Measurements from ENCODE around the gene NUDC.
"Not testable (repeated sequence)": the region's sequence is repeated elsewhere in the genome, so short reads cannot be mapped to it uniquely, and the experiment has no call there.

Gene NUDC

DNA sequence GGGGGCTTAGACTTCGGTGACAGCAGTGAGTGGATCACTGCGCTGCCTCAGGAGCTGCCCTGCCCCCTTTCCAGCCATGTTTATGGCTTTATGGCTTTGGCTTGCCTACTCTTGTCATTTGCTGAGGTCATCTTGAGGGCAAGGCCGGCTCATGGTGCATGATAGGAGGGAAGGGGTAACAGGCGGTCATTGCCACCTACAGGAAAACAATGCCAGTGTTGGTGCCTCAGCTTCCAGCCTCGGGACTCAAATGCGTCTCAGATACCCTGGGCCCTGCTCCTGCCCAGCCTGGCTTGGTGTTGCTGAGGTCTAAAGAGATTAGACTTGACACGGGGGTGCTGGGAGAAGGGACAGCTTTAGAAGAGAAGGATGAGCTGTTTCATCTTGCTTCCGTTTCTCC, 24.2 kb downstream of the NUDC start:
- ChIA-PET POLR2A (no interaction called here), CTCF (no interaction called here)
- DNase-seq (ENCODE audit: extremely low spot score) = no peak
- TF ChIP-seq, protein P1, sequence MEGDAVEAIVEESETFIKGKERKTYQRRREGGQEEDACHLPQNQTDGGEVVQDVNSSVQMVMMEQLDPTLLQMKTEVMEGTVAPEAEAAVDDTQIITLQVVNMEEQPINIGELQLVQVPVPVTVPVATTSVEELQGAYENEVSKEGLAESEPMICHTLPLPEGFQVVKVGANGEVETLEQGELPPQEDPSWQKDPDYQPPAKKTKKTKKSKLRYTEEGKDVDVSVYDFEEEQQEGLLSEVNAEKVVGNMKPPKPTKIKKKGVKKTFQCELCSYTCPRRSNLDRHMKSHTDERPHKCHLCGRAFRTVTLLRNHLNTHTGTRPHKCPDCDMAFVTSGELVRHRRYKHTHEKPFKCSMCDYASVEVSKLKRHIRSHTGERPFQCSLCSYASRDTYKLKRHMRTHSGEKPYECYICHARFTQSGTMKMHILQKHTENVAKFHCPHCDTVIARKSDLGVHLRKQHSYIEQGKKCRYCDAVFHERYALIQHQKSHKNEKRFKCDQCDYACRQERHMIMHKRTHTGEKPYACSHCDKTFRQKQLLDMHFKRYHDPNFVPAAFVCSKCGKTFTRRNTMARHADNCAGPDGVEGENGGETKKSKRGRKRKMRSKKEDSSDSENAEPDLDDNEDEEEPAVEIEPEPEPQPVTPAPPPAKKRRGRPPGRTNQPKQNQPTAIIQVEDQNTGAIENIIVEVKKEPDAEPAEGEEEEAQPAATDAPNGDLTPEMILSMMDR (IDR thresholded peaks at IDR 0.05; ENCODE audit: control extremely low read depth, extremely low read depth, low read depth, missing control alignments) = no peak

DNA sequence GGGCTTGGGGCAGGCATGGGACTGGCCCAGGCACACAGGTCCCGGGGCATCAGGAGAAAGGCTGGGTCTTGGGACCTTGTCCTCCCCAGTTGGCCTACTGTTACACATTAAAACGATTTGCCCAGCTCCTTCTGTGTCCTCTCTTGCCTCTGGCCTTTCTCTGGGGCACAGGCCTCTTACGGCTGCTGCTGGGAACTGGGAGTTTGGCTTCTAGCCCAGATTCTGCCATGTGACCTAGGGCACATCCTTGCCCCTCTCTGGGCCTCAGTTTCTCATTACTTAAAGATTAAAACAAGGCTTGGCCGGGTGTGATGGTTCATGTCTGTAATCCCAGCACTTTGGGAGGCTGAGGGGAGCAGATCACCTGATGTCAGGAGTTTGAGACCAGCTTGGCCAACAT, 24.7 kb downstream of the NUDC start:
- no peak for DNase-seq (ENCODE audit: extremely low spot score)
- TF ChIP-seq, protein P1 (IDR thresholded peaks at IDR 0.05; ENCODE audit: control extremely low read depth, extremely low read depth, low read depth, missing control alignments) = no peak
- POLR2A ChIA-PET = no interaction called here
- CTCF ChIA-PET = no interaction called here

DNA sequence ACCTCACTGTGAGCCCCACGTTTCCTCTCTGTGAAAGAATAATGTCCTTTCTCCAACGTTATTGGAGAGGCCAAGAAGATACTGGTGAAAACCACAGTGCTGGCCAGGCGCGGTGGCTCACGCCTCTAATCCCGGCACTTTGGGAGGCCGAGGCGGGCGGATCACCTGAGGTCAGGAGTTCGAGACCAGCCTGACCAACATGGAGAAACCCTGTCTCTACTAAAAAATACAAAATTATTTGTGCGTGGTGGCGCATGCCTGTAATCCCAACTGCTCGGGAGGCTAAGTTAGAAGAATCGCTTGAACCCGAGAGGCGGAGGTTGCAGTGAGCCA, 27.1 kb downstream of the NUDC start:
- DNase-seq (ENCODE audit: extremely low spot score); CTCF ChIA-PET; POLR2A ChIA-PET: not testable (repeated sequence)

DNA sequence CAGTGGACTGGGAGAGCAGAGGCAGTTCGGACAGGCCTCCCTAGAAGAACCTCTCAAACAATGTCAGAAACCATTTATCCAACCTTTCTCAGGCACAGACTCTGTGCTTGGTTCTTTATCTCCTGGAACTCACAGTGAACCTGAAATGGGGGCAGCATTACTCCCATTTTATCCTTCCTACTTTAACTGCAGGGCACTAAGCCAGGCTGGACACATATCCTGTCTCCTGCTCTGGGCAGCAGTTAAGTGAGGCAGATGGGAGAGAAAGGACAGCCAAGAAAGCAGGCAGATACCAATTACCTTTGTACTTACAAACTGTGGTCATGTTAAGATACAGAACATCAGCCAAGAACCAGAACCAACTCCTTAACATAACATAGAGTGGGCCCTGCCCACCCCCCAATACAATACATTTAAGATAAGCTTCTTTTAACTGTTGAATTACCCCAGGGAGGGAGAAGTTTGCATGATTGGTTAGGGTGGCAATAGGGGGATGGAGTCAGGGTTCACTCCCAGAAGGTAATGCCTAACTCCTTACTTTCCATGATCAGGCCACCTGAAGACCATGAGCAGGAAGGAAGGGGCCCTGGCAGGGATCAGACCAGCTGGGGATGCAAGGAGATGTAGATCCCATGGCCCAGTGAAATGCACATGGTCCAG, 27.9 kb downstream of the NUDC start:
- ChIA-PET CTCF (interaction anchor here (0.8 to 1.1 kb wide), 2 partner anchors 9 to 95 kb away, joined by 3 read pairs; no protein-coding TSS in a partner anchor), POLR2A (no interaction called here)
- no peak for DNase-seq (ENCODE audit: extremely low spot score)
- TF ChIP-seq, protein P1 (IDR thresholded peaks at IDR 0.05; ENCODE audit: control extremely low read depth, extremely low read depth, low read depth, missing control alignments) = no peak

DNA sequence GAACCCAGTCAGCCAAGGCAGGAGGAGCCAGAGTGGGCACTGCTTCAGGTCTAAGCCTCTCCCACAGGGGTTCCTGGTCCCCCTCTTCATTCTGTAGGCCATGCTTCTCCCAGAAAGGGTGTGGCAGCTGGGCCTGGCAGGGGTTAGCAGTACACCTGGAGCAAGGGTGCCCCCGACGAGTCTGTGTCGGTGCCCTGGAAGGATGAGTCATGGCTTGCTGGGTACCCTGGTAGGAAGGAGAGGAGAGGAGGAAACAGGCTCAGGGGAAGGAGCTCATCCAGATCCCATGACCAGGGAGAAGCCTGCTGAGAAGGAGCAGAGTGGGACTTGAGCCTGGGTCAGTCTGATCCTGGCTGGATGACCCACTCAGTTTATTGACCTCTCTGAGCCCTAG, 28.4 kb downstream of the NUDC start:
- POLR2A ChIA-PET = interaction anchor here (0.6 kb wide), 1 partner anchor 526 kb away, joined by 4 read pairs; no protein-coding TSS in a partner anchor
- CTCF ChIA-PET = interaction anchor here (0.8 to 1.1 kb wide), 3 partner anchors 9 to 152 kb away, joined by 3 read pairs; no protein-coding TSS in a partner anchor
- TF ChIP-seq, protein P1 (IDR thresholded peaks at IDR 0.05; ENCODE audit: control extremely low read depth, extremely low read depth, low read depth, missing control alignments) = no peak
- DNase-seq (ENCODE audit: extremely low spot score) = no peak

DNA sequence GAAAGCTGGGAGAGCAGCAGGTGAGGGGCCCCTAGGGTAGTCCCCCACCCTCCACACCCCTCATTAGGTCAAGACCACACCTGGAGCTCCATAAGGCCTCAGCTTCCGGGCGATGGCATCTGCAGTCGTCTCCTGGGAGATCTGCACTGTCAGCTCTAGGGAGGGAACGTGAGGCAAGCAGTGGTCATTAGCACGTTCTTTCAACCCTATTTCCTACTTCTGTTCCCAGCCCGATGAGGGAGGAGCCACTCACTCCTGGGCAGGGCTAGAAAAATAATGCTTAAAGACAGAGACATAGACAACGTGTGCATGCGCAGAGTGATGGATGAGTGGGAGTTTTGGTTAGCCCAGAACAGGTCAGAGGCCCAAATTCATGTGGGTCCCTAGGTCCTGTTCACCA, 29.1 kb downstream of the NUDC start:
- no peak for DNase-seq (ENCODE audit: extremely low spot score)
- CTCF ChIA-PET = interaction anchor here (1.1 kb wide), 1 partner anchor 152 kb away, joined by 3 read pairs; no protein-coding TSS in a partner anchor
- POLR2A ChIA-PET = interaction anchor here (0.6 kb wide), 1 partner anchor 527 kb away, joined by 4 read pairs; no protein-coding TSS in a partner anchor
- TF ChIP-seq, protein P1 (IDR thresholded peaks at IDR 0.05; ENCODE audit: control extremely low read depth, extremely low read depth, low read depth, missing control alignments) = no peak

DNA sequence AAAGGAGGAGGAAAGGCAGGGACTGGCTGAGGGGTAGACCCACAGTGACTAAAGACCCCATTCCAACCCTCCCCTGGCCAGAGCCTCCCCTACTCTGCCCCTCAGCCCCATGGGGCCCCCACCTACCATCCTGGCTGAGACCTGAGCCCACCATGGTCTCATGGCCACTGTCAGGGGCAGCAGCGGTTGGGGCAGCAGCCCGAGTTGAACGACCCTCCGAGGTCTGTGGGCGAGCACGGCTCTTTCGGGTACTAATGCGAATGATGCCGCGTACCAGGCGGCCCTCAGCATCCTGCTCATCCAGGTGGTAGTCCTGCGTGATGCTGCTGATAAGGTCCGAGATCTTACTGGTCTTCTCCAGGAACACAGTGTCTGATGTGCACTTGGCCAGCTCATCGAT, 29.7 kb downstream of the NUDC start:
- TF ChIP-seq, protein P1 (IDR thresholded peaks at IDR 0.05; ENCODE audit: control extremely low read depth, extremely low read depth, low read depth, missing control alignments) = no peak
- ChIA-PET POLR2A (no interaction called here), CTCF (interaction anchor here (0.7 to 1.1 kb wide), 2 partner anchors 33 to 151 kb away, joined by 3 read pairs; no protein-coding TSS in a partner anchor)
- no peak for DNase-seq (ENCODE audit: extremely low spot score)

Measured in GM10248 (cell line).